PC-9 (cell line): ENCODE data around the gene CEP68. TPM values are rescaled to one million over a fixed set of nuclear protein-coding genes. Genes with fewer than 3 reads are reported as not detected.

Source experiments
- BruUV-seq: library from RNA; stranded (reverse); fragments of 400-500 nt; replicated peaks from 2 replicates; lab custom pipeline; 2021; lab: Mats Ljungman, UMichigan
- CTCF ChIA-PET: fragments of 300-600 bp; sonication (Branson Sonifier 250); formaldehyde crosslinking; loops from one replicate; lab custom pipeline; 2022; ENCODE audit warnings: antibody characterized with exemption; lab: Charles Lee
- POLR2A ChIA-PET: fragments of 300-600 bp; sonication (Branson Sonifier 250); formaldehyde crosslinking; loops from one replicate; lab custom pipeline; 2022; ENCODE audit warnings: antibody characterized with exemption; ENCODE audit not compliant: unreplicated experiment; lab: Charles Lee
- DNase-seq, 2 experiments: peaks; one replicate each; pipeline versions ENCODE4 v3.0.0 to v3.0.0-alpha.2; 2015 to 2022; ENCODE audit warnings: mixed read lengths in 1 of 2
- H2AFZ ChIP-seq: fragments of 200-600 bp; sonication (generic); 2 replicates; pipeline ENCODE4 v1.8.1; 2017; ENCODE audit warnings: antibody characterized with exemption
- H3F3A ChIP-seq: fragments of 200-600 bp; sonication (generic); 2 replicates; pipeline ENCODE4 v1.8.1; 2017; ENCODE audit warnings: antibody characterized with exemption, mild to moderate bottlenecking, low read depth; ENCODE audit not compliant: insufficient read depth
- H3K27ac ChIP-seq: fragments of 200-600 bp; sonication (generic); 2 replicates; pipeline ENCODE4 v1.6.1; 2016; ENCODE audit warnings: mixed run types
- H3K27me3 ChIP-seq: fragments of 200-600 bp; sonication (generic); 2 replicates; pipeline ENCODE4 v1.6.1; 2016; ENCODE audit warnings: low read depth, mixed run types; ENCODE audit not compliant: insufficient read depth
- H3K36me3 ChIP-seq: fragments of 200-600 bp; sonication (generic); 2 replicates; pipeline ENCODE4 v1.6.1; 2016; ENCODE audit warnings: low read depth, mixed run types
- H3K4me1 ChIP-seq: fragments of 200-600 bp; sonication (generic); replicated peaks from 2 replicates; pipeline ENCODE4 v1.6.1; 2016; ENCODE audit warnings: mixed run types; ENCODE audit not compliant: insufficient read depth
- H3K4me2 ChIP-seq: fragments of 200-600 bp; sonication (generic); 2 replicates; pipeline ENCODE4 v1.6.1; 2017; ENCODE audit warnings: mixed run types
- H3K4me3 ChIP-seq: fragments of 200-600 bp; sonication (generic); 2 replicates; pipeline ENCODE4 v1.6.1; 2016; ENCODE audit warnings: mixed run types
- H3K79me2 ChIP-seq: fragments of 200-600 bp; sonication (generic); 2 replicates; pipeline ENCODE4 v1.6.1; 2017; ENCODE audit warnings: low read depth, mixed run types
- H3K9me2 ChIP-seq: fragments of 200-600 bp; sonication (generic); 2 replicates; pipeline ENCODE4 v1.8.1; 2017; ENCODE audit warnings: mild to moderate bottlenecking; ENCODE audit not compliant: insufficient read depth
- H3K9me3 ChIP-seq: fragments of 200-600 bp; sonication (generic); 2 replicates; pipeline ENCODE4 v1.8.1; 2016; ENCODE audit warnings: low read depth; ENCODE audit not compliant: insufficient read depth
- H4K20me1 ChIP-seq: fragments of 200-600 bp; sonication (generic); 2 replicates; pipeline ENCODE4 v1.8.1; 2017; ENCODE audit not compliant: insufficient read depth
- CTCF ChIP-seq: fragments of 200-600 bp; sonication (generic); conservative IDR thresholded peaks from 2 replicates; pipeline ENCODE4 v1.6.1; 2017; ENCODE audit warnings: mixed run types, antibody characterized with exemption, mild to moderate bottlenecking, moderate library complexity
- EZH2 ChIP-seq: fragments of 200-600 bp; sonication (generic); IDR thresholded peaks from 2 replicates; pipeline ENCODE4 v1.8.0; 2017; ENCODE audit warnings: antibody characterized with exemption, low read depth
- intact Hi-C: fragments of 100-400 bp; cut with micrococcal nuclease; formaldehyde crosslinking; loops from one replicate; pipeline ENCODE4 v1.10.0; 2022; ENCODE audit not compliant: unreplicated experiment
- total RNA-seq: library from RNA; stranded (reverse); gene quantifications from 2 replicates; pipeline ENCODE4 v1.2.3, GENCODE V29; 2021

Gene CEP68
- total RNA-seq, 1 experiment from 2014 or later = 10.8 TPM

- Histone ChIP-seq H3K4me2 (no peak overlapping the region), H3K79me2 (no peaks in the 10 kb centered on the region), H2AFZ (no peak overlapping the region), H3K36me3 (no peaks in the 10 kb centered on the region), H3K4me1 (peaks cover 11% of the 10 kb centered on the region), H3K27me3 (no peaks in the 10 kb centered on the region), H4K20me1 (no peaks in the 10 kb centered on the region), H3F3A (0 out of 2 replicates have a peak, but pooled peaks cover 4% of the 10 kb centered on the region), H3K4me3 (no peak overlapping the region), H3K27ac (no peak overlapping the region), H3K9me3 (no peaks in the 10 kb centered on the region), H3K9me2 (no peaks in the 10 kb centered on the region; the same call in 1 of the 2 replicates)
- ChIA-PET CTCF (no interaction called here), POLR2A (no interaction called here)
- no peak for DNase-seq
- TF ChIP-seq CTCF (no peak), EZH2 (no peak)
- intact Hi-C loops = no loop called here
- BruUV-seq = no TSS peak
Observed at GRCh38 chr2:65026154-65026553, 30.1 kb upstream of the CEP68 start.

- DNase-seq = no peak
- Histone ChIP-seq H3K27ac (no peak overlapping the region), H3F3A (0 out of 2 replicates have a peak, but pooled peaks cover 9% of the 10 kb centered on the region), H2AFZ (no peak overlapping the region), H3K4me3 (no peak overlapping the region), H3K9me3 (no peaks in the 10 kb centered on the region), H4K20me1 (no peaks in the 10 kb centered on the region), H3K36me3 (no peaks in the 10 kb centered on the region), H3K27me3 (no peaks in the 10 kb centered on the region), H3K9me2 (no peaks in the 10 kb centered on the region; the same call in 1 of the 2 replicates), H3K79me2 (no peaks in the 10 kb centered on the region), H3K4me2 (no peak overlapping the region), H3K4me1 (peaks cover 11% of the 10 kb centered on the region)
- no peak for TF ChIP-seq EZH2
- TF ChIP-seq CTCF = no peak
- ChIA-PET POLR2A (no interaction called here), CTCF (no interaction called here)
- no TSS peak for BruUV-seq
- intact Hi-C loops = no loop called here
Observed at GRCh38 chr2:65026704-65027464, 29.3 kb upstream of the CEP68 start.

GRCh38 chr2:65027616-65028244 lies 28.5 kb upstream of the CEP68 start:
- intact Hi-C loops = no loop called here
- Histone ChIP-seq H3K27ac (no peak overlapping the region), H3K36me3 (no peaks in the 10 kb centered on the region), H3F3A (0 out of 2 replicates have a peak, but pooled peaks cover 9% of the 10 kb centered on the region), H3K4me1 (peaks cover 11% of the 10 kb centered on the region), H3K27me3 (no peaks in the 10 kb centered on the region), H3K79me2 (no peaks in the 10 kb centered on the region), H3K9me3 (no peaks in the 10 kb centered on the region), H3K4me2 (no peak overlapping the region), H2AFZ (no peak overlapping the region), H4K20me1 (no peaks in the 10 kb centered on the region), H3K9me2 (no peaks in the 10 kb centered on the region; the same call in 1 of the 2 replicates), H3K4me3 (no peak overlapping the region)
- TF ChIP-seq EZH2 = no peak
- TF ChIP-seq CTCF = no peak
- no TSS peak for BruUV-seq
- ChIA-PET POLR2A (no interaction called here), CTCF (no interaction called here)
- no peak for DNase-seq
